SK-N-SH treated with all-trans-retinoic acid at 6 μM for 48 hours (cell line): Measurements from ENCODE around the gene SAMHD1.
"Not testable (repeated sequence)": the region's sequence is repeated elsewhere in the genome, so short reads cannot be mapped to it uniquely, and the experiment has no call there.

Experiments
- ATAC-seq: fragments of 200-7000 bp; cut with Tn5 transposase; 3 replicates; pipeline ENCODE4 v1.9.1; 2020; ENCODE audit warnings: mild to moderate bottlenecking, moderate library complexity
- ARNTL ChIP-seq: fragments of 450-650 bp; formaldehyde crosslinking; IDR thresholded peaks from 2 replicates; pipeline ENCODE4 v1.5.0; 2020; ENCODE audit warnings: low read depth, mild to moderate bottlenecking, moderate library complexity, borderline replicate concordance
- BACH2 ChIP-seq: fragments of 250-450 bp; sonication (Bioruptor Pico); IDR thresholded peaks from 2 replicates; pipeline ENCODE4 v1.9.0; 2021; ENCODE audit warnings: mild to moderate bottlenecking, borderline replicate concordance
- CSDC2 ChIP-seq: fragments of 250-450 bp; sonication (Bioruptor Pico); IDR thresholded peaks from 2 replicates; pipeline ENCODE4 v1.5.0; 2020; ENCODE audit warnings: mild to moderate bottlenecking, moderate library complexity
- ESRRG ChIP-seq: fragments of 250-450 bp; sonication (Bioruptor Pico); IDR thresholded peaks from 2 replicates; pipeline ENCODE4 v1.6.1; 2021; ENCODE audit warnings: mild to moderate bottlenecking
- GLIS3 ChIP-seq: fragments of 250-450 bp; sonication (Bioruptor Pico); IDR thresholded peaks from 2 replicates; pipeline ENCODE4 v1.5.0; 2020; ENCODE audit warnings: mild to moderate bottlenecking, moderate library complexity
- ISL1 ChIP-seq: fragments of 250-450 bp; sonication (Bioruptor Pico); IDR thresholded peaks from 2 replicates; pipeline ENCODE4 v2.1.2; 2022; ENCODE audit warnings: mild to moderate bottlenecking, moderate library complexity
- OSR1 ChIP-seq: fragments of 250-450 bp; sonication (Bioruptor Pico); IDR thresholded peaks from 2 replicates; pipeline ENCODE4 v1.8.0; 2022; ENCODE audit warnings: moderate library complexity, mild to moderate bottlenecking, inconsistent platforms
- PPARA ChIP-seq: fragments of 250-450 bp; sonication (Bioruptor Pico); IDR thresholded peaks from 2 replicates; pipeline ENCODE4 v1.5.0; 2020; ENCODE audit warnings: mild to moderate bottlenecking, borderline replicate concordance
- RARB ChIP-seq: fragments of 250-450 bp; sonication (Bioruptor Pico); IDR thresholded peaks from 2 replicates; pipeline ENCODE4 v1.8.0; 2021; ENCODE audit warnings: mild to moderate bottlenecking, moderate library complexity
- SNAI2 ChIP-seq: fragments of 250-450 bp; sonication (Bioruptor Pico); IDR thresholded peaks from 2 replicates; pipeline ENCODE4 v1.5.0; 2020; ENCODE audit warnings: mild to moderate bottlenecking, moderate library complexity
- TCF4 ChIP-seq: fragments of 250-450 bp; sonication (Bioruptor Pico); IDR thresholded peaks from 2 replicates; pipeline ENCODE4 v1.8.0; 2021; ENCODE audit warnings: mild to moderate bottlenecking, moderate library complexity, borderline replicate concordance
- TOX ChIP-seq: fragments of 250-450 bp; sonication (Bioruptor Pico); IDR thresholded peaks from 2 replicates; pipeline ENCODE4 v1.8.0; 2021; ENCODE audit warnings: mild to moderate bottlenecking, moderate library complexity, borderline replicate concordance
- ZC3H10 ChIP-seq: fragments of 250-450 bp; sonication (Bioruptor Pico); IDR thresholded peaks from 2 replicates; pipeline ENCODE4 v1.5.1; 2021; ENCODE audit warnings: mild to moderate bottlenecking, moderate library complexity
- ZFP3 ChIP-seq: fragments of 250-450 bp; sonication (Bioruptor Pico); IDR thresholded peaks from 2 replicates; pipeline ENCODE4 v1.5.0; 2020; ENCODE audit warnings: mild to moderate bottlenecking, moderate library complexity
- ZFP30 ChIP-seq: fragments of 450-650 bp; formaldehyde crosslinking; IDR thresholded peaks from 2 replicates; pipeline ENCODE4 v1.5.0; 2022; ENCODE audit warnings: mild to moderate bottlenecking, moderate library complexity
- ZNF565 ChIP-seq: fragments of 450-650 bp; formaldehyde crosslinking; conservative IDR thresholded peaks from 2 replicates; pipeline ENCODE4 v1.5.0; 2020; ENCODE audit warnings: low read depth, mild to moderate bottlenecking, moderate library complexity
- ZNF8 ChIP-seq: fragments of 450-650 bp; formaldehyde crosslinking; IDR thresholded peaks from 2 replicates; pipeline ENCODE4 v1.5.0; 2020; ENCODE audit warnings: mild to moderate bottlenecking, moderate library complexity
- TF ChIP-seq, protein P1 (sequence below): fragments of 250-450 bp; sonication (Bioruptor Pico); IDR thresholded peaks from 2 replicates; pipeline ENCODE4 v1.5.1; 2020; ENCODE audit warnings: low read depth, mild to moderate bottlenecking, moderate library complexity
- TF ChIP-seq, protein P2 (sequence below): fragments of 250-450 bp; sonication (Bioruptor Pico); IDR thresholded peaks from 2 replicates; pipeline ENCODE4 v1.8.0; 2020; ENCODE audit warnings: mild to moderate bottlenecking, moderate library complexity, borderline replicate concordance
- TF ChIP-seq, protein P3 (sequence below): fragments of 250-450 bp; sonication (Bioruptor Pico); IDR thresholded peaks from 2 replicates; pipeline ENCODE4 v1.5.0; 2020; ENCODE audit warnings: mild to moderate bottlenecking, moderate library complexity
- TF ChIP-seq, protein P4 (sequence below): fragments of 250-450 bp; sonication (Bioruptor Pico); IDR thresholded peaks from 2 replicates; pipeline ENCODE4 v1.5.1; 2021; ENCODE audit warnings: mild to moderate bottlenecking, moderate library complexity
- TF ChIP-seq, protein P5 (sequence below): fragments of 250-450 bp; sonication (Bioruptor Pico); IDR thresholded peaks from 2 replicates; pipeline ENCODE4 v1.8.0; 2021; ENCODE audit warnings: low read depth, mild to moderate bottlenecking, moderate library complexity, borderline replicate concordance

SAMHD1 gene

DNA sequence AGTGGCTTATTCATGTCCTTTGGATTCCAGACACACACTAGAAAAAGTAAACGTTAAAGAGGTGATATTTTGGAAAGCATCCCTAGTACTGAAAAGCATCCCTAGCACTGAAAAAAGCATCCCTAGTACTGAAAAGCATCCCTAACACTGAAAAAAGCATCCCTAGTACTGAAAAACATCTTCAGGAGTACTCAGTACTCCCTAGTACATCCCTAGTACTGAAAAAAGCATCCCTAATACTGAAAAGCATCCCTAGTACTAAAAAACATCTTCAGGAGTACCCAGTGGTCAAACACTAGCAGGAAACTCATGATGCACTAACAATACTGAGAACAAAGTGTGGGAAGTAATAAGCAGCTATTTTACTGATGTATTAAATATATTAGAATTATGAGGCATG lies 45.6 kb upstream of the SAMHD1 start (continued):
- TF ChIP-seq, protein P1, sequence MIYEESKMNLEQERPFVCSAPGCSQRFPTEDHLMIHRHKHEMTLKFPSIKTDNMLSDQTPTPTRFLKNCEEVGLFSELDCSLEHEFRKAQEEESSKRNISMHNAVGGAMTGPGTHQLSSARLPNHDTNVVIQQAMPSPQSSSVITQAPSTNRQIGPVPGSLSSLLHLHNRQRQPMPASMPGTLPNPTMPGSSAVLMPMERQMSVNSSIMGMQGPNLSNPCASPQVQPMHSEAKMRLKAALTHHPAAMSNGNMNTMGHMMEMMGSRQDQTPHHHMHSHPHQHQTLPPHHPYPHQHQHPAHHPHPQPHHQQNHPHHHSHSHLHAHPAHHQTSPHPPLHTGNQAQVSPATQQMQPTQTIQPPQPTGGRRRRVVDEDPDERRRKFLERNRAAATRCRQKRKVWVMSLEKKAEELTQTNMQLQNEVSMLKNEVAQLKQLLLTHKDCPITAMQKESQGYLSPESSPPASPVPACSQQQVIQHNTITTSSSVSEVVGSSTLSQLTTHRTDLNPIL: no peak
- TF ChIP-seq RARB (no peak), ZNF8 (no peak), PPARA (CRISPR knock-in tag) (no peak), OSR1 (no peak), TCF4 (CRISPR knock-in tag) (no peak), ZC3H10 (no peak), BACH2 (CRISPR knock-in tag) (no peak), ZNF565 (CRISPR knock-in tag) (no peak), ESRRG (CRISPR knock-in tag) (no peak), TOX (CRISPR knock-in tag) (no peak), ARNTL (CRISPR knock-in tag) (no peak)

DNA sequence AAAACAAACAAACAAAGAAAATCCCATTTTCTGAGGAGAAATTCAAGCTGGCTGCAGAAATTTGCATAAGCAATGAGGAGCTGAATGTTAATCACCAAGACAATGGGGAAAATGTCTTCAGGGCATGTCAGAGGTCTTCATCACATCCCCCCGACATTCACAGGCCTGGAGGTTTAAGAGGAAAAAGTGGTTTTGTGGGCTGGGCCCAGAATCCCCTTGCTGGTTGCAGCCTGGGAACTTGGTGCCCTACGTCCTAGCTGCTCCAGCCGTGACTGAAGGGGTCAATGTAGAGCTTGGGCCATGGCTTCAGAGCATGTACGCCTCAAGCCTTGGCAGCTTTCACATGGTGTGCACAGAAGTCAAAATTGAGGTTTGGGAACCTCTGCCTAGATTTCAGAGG lies 42.7 kb upstream of the SAMHD1 start:
- not testable (repeated sequence) for ATAC-seq

DNA sequence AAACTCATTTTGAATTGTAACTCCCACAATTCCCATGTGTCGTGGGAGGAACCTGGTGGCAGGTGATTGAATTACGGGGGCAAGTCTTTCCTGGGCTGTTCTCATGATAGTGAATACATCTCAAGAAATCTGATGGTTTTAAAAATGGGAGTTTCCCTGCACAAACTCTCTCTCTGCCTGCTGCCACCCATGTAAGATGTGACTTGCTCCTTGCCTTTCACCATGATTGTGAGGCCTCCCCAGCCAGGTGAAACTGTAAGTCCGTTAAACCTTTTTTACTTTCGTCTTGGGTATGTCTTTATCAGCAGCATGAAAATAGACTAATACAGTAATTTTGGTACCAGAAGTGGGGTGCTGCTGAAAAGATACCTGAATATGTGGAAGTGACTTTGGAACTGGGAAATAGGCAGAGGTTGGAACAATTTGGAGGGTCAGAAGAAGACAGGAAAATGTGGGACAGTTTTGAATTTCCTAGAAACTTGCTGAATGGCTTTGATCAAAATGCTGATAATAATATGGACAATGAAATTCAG lies 41.4 kb upstream of the SAMHD1 start:
- TF ChIP-seq ISL1 (CRISPR knock-in tag) (no peak), ZFP30 (CRISPR knock-in tag) (no peak), RARB (no peak), ZC3H10 (no peak), ZNF8 (no peak), ZNF565 (CRISPR knock-in tag) (no peak), ESRRG (CRISPR knock-in tag) (no peak), TOX (CRISPR knock-in tag) (no peak), CSDC2 (CRISPR knock-in tag) (no peak), TCF4 (CRISPR knock-in tag) (no peak), SNAI2 (no peak), ZFP3 (CRISPR knock-in tag) (no peak), ARNTL (CRISPR knock-in tag) (no peak), GLIS3 (CRISPR knock-in tag) (no peak), OSR1 (no peak)
- TF ChIP-seq, protein P2, sequence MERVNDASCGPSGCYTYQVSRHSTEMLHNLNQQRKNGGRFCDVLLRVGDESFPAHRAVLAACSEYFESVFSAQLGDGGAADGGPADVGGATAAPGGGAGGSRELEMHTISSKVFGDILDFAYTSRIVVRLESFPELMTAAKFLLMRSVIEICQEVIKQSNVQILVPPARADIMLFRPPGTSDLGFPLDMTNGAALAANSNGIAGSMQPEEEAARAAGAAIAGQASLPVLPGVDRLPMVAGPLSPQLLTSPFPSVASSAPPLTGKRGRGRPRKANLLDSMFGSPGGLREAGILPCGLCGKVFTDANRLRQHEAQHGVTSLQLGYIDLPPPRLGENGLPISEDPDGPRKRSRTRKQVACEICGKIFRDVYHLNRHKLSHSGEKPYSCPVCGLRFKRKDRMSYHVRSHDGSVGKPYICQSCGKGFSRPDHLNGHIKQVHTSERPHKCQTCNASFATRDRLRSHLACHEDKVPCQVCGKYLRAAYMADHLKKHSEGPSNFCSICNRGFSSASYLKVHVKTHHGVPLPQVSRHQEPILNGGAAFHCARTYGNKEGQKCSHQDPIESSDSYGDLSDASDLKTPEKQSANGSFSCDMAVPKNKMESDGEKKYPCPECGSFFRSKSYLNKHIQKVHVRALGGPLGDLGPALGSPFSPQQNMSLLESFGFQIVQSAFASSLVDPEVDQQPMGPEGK (CRISPR knock-in tag): no peak
- TF ChIP-seq, protein P3, sequence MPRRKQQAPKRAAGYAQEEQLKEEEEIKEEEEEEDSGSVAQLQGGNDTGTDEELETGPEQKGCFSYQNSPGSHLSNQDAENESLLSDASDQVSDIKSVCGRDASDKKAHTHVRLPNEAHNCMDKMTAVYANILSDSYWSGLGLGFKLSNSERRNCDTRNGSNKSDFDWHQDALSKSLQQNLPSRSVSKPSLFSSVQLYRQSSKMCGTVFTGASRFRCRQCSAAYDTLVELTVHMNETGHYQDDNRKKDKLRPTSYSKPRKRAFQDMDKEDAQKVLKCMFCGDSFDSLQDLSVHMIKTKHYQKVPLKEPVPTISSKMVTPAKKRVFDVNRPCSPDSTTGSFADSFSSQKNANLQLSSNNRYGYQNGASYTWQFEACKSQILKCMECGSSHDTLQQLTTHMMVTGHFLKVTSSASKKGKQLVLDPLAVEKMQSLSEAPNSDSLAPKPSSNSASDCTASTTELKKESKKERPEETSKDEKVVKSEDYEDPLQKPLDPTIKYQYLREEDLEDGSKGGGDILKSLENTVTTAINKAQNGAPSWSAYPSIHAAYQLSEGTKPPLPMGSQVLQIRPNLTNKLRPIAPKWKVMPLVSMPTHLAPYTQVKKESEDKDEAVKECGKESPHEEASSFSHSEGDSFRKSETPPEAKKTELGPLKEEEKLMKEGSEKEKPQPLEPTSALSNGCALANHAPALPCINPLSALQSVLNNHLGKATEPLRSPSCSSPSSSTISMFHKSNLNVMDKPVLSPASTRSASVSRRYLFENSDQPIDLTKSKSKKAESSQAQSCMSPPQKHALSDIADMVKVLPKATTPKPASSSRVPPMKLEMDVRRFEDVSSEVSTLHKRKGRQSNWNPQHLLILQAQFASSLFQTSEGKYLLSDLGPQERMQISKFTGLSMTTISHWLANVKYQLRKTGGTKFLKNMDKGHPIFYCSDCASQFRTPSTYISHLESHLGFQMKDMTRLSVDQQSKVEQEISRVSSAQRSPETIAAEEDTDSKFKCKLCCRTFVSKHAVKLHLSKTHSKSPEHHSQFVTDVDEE: no peak
- TF ChIP-seq, protein P1: no peak
- TF ChIP-seq, protein P4, sequence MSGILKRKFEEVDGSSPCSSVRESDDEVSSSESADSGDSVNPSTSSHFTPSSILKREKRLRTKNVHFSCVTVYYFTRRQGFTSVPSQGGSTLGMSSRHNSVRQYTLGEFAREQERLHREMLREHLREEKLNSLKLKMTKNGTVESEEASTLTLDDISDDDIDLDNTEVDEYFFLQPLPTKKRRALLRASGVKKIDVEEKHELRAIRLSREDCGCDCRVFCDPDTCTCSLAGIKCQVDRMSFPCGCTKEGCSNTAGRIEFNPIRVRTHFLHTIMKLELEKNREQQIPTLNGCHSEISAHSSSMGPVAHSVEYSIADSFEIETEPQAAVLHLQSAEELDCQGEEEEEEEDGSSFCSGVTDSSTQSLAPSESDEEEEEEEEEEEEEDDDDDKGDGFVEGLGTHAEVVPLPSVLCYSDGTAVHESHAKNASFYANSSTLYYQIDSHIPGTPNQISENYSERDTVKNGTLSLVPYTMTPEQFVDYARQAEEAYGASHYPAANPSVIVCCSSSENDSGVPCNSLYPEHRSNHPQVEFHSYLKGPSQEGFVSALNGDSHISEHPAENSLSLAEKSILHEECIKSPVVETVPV (CRISPR knock-in tag): no peak
- TF ChIP-seq, protein P5, sequence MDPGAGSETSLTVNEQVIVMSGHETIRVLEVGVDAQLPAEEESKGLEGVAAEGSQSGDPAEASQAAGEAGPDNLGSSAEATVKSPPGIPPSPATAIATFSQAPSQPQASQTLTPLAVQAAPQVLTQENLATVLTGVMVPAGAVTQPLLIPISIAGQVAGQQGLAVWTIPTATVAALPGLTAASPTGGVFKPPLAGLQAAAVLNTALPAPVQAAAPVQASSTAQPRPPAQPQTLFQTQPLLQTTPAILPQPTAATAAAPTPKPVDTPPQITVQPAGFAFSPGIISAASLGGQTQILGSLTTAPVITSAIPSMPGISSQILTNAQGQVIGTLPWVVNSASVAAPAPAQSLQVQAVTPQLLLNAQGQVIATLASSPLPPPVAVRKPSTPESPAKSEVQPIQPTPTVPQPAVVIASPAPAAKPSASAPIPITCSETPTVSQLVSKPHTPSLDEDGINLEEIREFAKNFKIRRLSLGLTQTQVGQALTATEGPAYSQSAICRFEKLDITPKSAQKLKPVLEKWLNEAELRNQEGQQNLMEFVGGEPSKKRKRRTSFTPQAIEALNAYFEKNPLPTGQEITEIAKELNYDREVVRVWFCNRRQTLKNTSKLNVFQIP: no peak
- ATAC-seq: no peak
